PFSK-1 (cell line): ENCODE results near the gene PRKCQ.

Source experiments
- FOXP2 ChIP-seq: optimal IDR thresholded peaks from 2 replicates; pipeline ENCODE3; 2011; ENCODE audit warnings: borderline replicate concordance, control low read depth, inconsistent platforms; ENCODE audit not compliant: insufficient read depth; ENCODE audit errors: extremely low read length, extremely low read depth
- POLR2AphosphoS5 ChIP-seq: IDR thresholded peaks from 2 replicates; pipeline ENCODE4 v1.6.1; 2012; ENCODE audit warnings: low read depth, mild to moderate bottlenecking, control low read depth, low read length, moderate library complexity
- REST ChIP-seq, 2 experiments: IDR thresholded peaks; 2 replicates each; pipeline versions ENCODE4 v1.6.1 to v1.8.0; 2011 to 2012; ENCODE audit warnings: low read depth in 2 of 2, low read length in 2 of 2, control low read depth in 1 of 2, inconsistent platforms in 1 of 2, mild to moderate bottlenecking in 1 of 2, moderate library complexity in 1 of 2; ENCODE audit not compliant: insufficient read depth in 1 of 2
- SIN3A ChIP-seq: IDR thresholded peaks from 2 replicates; pipeline ENCODE4 v1.6.1; 2012; ENCODE audit warnings: mild to moderate bottlenecking, low read length, moderate library complexity, borderline replicate concordance; ENCODE audit not compliant: insufficient read depth
- TAF1 ChIP-seq: IDR thresholded peaks from 2 replicates; pipeline ENCODE4 v1.6.1; 2012; ENCODE audit warnings: low read length, control low read depth, borderline replicate concordance; ENCODE audit not compliant: insufficient read depth

PRKCQ gene

GRCh38 chr10:6427357-6427959 is 152.6 kb downstream of the PRKCQ start:
- TF ChIP-seq SIN3A (no peak), REST (IDR thresholded peaks at IDR 0.05; ENCODE audit: insufficient read depth in 1 of 2, low read depth in 2 of 2, low read length in 2 of 2) (no peak), TAF1 (no peak), FOXP2 (no peak)

GRCh38 chr10:6426317-6426716 is 153.8 kb downstream of the PRKCQ start:
- TF ChIP-seq TAF1 (no peak), SIN3A (no peak), REST (IDR thresholded peaks at IDR 0.05; ENCODE audit: insufficient read depth in 1 of 2, low read depth in 2 of 2, low read length in 2 of 2) (no peak), POLR2AphosphoS5 (no peak), FOXP2 (no peak)

- TF ChIP-seq FOXP2 (no peak), SIN3A (no peak), TAF1 (no peak), REST (IDR thresholded peaks at IDR 0.05; ENCODE audit: insufficient read depth in 1 of 2, low read depth in 2 of 2, low read length in 2 of 2) (no peak), POLR2AphosphoS5 (no peak)
Observed at GRCh38 chr10:6423413-6424170, 156.5 kb downstream of the PRKCQ start.

GRCh38 chr10:6423004-6423403 is 157.1 kb downstream of the PRKCQ start:
- TF ChIP-seq TAF1 = no peak
- no peak for TF ChIP-seq SIN3A
- TF ChIP-seq FOXP2 = no peak
- no peak for TF ChIP-seq POLR2AphosphoS5
- TF ChIP-seq REST (IDR thresholded peaks at IDR 0.05; ENCODE audit: insufficient read depth in 1 of 2, low read depth in 2 of 2, low read length in 2 of 2) = no peak
